Measurements from ENCODE around the gene C1QTNF12.

The C1QTNF12 gene

GRCh38 chr1:1226566-1227362 lies 19.8 kb downstream of the C1QTNF12 start:
- no peak for DNase-seq

- no peak for DNase-seq
These were observed 20.6 kb downstream of the C1QTNF12 start for GRCh38 chr1:1225913-1226312.

- DNase-seq: no peak
These were observed 21.2 kb downstream of the C1QTNF12 start for GRCh38 chr1:1225238-1225845.

GRCh38 chr1:1223891-1224290 lies 22.6 kb downstream of the C1QTNF12 start:
- DNase-seq: no peak

- no peak for DNase-seq
These were observed 23.2 kb downstream of the C1QTNF12 start for GRCh38 chr1:1223321-1223720.

GRCh38 chr1:1222575-1223225 lies 23.8 kb downstream of the C1QTNF12 start:
- no peak for DNase-seq

GRCh38 chr1:1221887-1222574 lies 24.5 kb downstream of the C1QTNF12 start:
- no peak for DNase-seq

- no peak for DNase-seq
These were observed 26.3 kb downstream of the C1QTNF12 start for GRCh38 chr1:1220197-1220596.

- no peak for DNase-seq
These were observed 27.2 kb downstream of the C1QTNF12 start for GRCh38 chr1:1219341-1219740.

GRCh38 chr1:1218524-1219200 lies 27.9 kb downstream of the C1QTNF12 start:
- no peak for DNase-seq

GRCh38 chr1:1217621-1218523 lies 28.6 kb downstream of the C1QTNF12 start:
- DNase-seq: no peak

- DNase-seq: no peak
These were observed 29.5 kb downstream of the C1QTNF12 start for GRCh38 chr1:1216770-1217620.

GRCh38 chr1:1215881-1216605 lies 30.5 kb downstream of the C1QTNF12 start:
- DNase-seq: no peak

- DNase-seq: no peak
These were observed 31.3 kb downstream of the C1QTNF12 start for GRCh38 chr1:1215080-1215676.

- DNase-seq: no peak
These were observed 32.9 kb downstream of the C1QTNF12 start, which contains the start of gene TNFRSF4 for GRCh38 chr1:1213345-1214265. Gene TNFRSF4, minus strand, starts transcription at chr1:1214153. Its CDS starts 26 bp downstream, at chr1:1214127.

GRCh38 chr1:1212780-1213344 lies 33.7 kb downstream of the C1QTNF12 start:
- DNase-seq: no peak

GRCh38 chr1:1211541-1212441 lies 34.7 kb downstream of the C1QTNF12 start:
- no peak for DNase-seq
